Sigmoid colon (tissue), 4 donors: Measurements from ENCODE around the gene GOLGA5.

Experiments
- EP300 ChIP-seq, 4 donors: sonication (generic); formaldehyde crosslinking; IDR thresholded peaks; one replicate each; pipeline ENCODE4 v1.6.1; 2017; ENCODE audit warnings: antibody characterized with exemption in 4 of 4
- POLR2A ChIP-seq, 2 donors: fragments of 450-650 bp; IDR thresholded peaks; one replicate each; pipeline ENCODE4 v1.6.1; 2016; ENCODE audit warnings: antibody characterized with exemption in 2 of 2, mild to moderate bottlenecking in 2 of 2, moderate library complexity in 2 of 2
- POLR2AphosphoS5 ChIP-seq, 4 donors: sonication (generic); formaldehyde crosslinking; IDR thresholded peaks; one replicate each; pipeline ENCODE4 v1.6.1; 2017; ENCODE audit warnings: antibody characterized with exemption in 4 of 4
- TF ChIP-seq, protein P1 (sequence below), 4 experiments: fragments of 450-650 bp in 3 of 4; fragments of 200-600 bp in 1 of 4; IDR thresholded peaks; one replicate each; pipeline ENCODE4 v1.5.1; 2016 to 2019; ENCODE audit warnings: antibody characterized with exemption in 4 of 4, mild to moderate bottlenecking in 3 of 4, moderate library complexity in 2 of 4

DNA sequence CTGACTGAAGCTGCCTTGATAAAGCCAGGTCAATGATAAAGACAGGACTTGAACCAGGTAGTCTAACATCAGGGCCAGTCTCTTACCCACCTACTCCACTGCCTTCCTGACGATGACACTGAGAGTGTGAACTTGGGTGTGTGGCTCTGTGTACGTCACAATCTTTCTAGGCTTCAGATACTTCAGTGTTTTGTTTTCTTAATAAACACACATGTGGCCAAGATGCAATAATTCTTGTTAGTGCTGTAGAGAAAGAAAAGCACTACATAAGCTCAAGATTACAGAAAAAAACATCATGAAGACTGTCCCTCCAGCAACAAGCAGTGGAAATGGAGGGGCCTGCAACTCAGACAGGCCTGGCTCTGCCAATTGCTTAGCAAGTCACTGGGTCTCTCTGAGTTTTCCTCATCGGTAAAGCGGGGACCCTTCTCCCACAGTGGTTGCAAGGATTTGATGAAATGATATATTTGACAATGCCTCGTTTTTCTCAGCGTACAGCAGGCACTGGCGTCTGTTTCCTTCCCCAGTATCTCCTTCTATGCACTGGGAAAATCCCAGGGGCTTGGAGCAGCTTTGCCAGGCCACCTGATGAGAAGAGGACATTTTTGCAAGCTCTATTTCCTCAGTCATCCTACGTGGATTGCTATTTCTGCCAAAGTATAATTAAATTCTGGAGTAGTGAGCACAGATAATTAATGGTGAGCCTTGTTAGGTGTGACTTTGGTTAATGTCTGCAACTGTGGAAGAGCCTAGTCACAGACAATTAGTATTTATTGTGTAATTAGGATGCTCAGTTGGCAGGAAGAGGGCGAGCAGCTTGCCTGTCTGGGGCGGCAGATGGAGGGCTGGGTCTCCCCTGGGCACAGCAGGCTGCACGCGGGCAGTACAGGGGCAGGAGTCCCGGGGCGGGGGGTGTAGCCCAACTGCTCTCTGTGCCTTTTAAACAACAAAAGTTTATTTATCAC lies 73.1 kb downstream of the GOLGA5 start:
- TF ChIP-seq, protein P1, sequence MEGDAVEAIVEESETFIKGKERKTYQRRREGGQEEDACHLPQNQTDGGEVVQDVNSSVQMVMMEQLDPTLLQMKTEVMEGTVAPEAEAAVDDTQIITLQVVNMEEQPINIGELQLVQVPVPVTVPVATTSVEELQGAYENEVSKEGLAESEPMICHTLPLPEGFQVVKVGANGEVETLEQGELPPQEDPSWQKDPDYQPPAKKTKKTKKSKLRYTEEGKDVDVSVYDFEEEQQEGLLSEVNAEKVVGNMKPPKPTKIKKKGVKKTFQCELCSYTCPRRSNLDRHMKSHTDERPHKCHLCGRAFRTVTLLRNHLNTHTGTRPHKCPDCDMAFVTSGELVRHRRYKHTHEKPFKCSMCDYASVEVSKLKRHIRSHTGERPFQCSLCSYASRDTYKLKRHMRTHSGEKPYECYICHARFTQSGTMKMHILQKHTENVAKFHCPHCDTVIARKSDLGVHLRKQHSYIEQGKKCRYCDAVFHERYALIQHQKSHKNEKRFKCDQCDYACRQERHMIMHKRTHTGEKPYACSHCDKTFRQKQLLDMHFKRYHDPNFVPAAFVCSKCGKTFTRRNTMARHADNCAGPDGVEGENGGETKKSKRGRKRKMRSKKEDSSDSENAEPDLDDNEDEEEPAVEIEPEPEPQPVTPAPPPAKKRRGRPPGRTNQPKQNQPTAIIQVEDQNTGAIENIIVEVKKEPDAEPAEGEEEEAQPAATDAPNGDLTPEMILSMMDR (IDR thresholded peaks at IDR 0.05) = no peak
- no peak for TF ChIP-seq POLR2A (IDR thresholded peaks at IDR 0.05)
- TF ChIP-seq EP300 (IDR thresholded peaks at IDR 0.05) = no peak
- no peak for TF ChIP-seq POLR2AphosphoS5 (IDR thresholded peaks at IDR 0.05)
